NCI-H1417 treated with DMSO at 0.1 percent for 48 hours (cell line): ENCODE measurements around the gene HSFY2.
"Not testable (repeated sequence)": the region's sequence is repeated elsewhere in the genome, so short reads cannot be mapped to it uniquely, and the experiment has no call there.

Experiments used
- DNase-seq: peaks from one replicate; lab custom pipeline; 2025; lab: John Stamatoyannopoulos, UW

HSFY2 gene, protein sequence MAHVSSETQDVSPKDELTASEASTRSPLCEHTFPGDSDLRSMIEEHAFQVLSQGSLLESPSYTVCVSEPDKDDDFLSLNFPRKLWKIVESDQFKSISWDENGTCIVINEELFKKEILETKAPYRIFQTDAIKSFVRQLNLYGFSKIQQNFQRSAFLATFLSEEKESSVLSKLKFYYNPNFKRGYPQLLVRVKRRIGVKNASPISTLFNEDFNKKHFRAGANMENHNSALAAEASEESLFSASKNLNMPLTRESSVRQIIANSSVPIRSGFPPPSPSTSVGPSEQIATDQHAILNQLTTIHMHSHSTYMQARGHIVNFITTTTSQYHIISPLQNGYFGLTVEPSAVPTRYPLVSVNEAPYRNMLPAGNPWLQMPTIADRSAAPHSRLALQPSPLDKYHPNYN

GRCh38 chrY:18773635-18774034 lies at the start of gene HSFY2:
Gene HSFY2 (minus strand): TSS chrY:18773735. CDS start chrY:18773618, 117 bp downstream.
- not testable (repeated sequence) for DNase-seq

DNA sequence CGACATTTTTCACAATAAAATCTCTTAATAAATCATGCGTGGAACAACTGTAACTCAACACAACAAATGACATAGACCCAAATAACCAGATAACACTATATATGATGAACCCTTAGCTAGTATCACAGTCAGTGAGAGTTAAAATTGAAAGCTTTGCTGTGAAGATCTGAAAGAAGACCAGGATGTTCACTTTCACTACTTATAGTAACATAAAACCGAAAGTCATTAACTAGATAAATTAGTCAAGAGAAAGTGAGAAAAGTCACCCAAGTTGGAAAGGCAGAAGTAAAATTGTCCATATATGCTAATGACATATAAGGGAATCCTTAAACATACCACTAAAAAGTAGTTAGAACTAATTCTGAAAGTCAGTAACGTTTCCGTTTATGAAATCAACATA lies 42.2 kb upstream of the HSFY2 start:
- DNase-seq, result not testable (repeated sequence)

GRCh38 chrY:18788757-18789406 lies 15.3 kb upstream of the HSFY2 start:
- not testable (repeated sequence) for DNase-seq

DNA sequence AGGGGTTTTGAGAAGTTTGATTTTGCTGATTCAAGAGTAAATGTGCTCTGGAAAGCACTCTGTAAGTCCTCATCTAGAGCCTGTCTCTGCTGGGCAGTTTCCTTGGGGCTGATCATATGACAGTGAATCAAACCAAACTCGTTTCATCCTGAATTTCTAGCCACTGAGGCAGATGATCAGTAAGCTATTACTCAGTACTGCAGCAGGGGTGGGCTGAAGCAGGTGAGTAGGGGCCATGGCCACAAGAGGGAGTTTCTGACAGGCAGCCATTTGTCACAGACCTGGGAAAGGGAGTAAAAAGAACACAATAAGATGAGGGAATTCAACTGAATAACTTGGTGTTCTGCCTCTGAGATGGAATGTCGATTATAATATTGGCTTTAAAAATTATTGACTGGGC lies 19.5 kb downstream of the HSFY2 start:
- not testable (repeated sequence) for DNase-seq

GRCh38 chrY:18753133-18753815 lies 20.3 kb downstream of the HSFY2 start:
- DNase-seq, result not testable (repeated sequence)

DNA sequence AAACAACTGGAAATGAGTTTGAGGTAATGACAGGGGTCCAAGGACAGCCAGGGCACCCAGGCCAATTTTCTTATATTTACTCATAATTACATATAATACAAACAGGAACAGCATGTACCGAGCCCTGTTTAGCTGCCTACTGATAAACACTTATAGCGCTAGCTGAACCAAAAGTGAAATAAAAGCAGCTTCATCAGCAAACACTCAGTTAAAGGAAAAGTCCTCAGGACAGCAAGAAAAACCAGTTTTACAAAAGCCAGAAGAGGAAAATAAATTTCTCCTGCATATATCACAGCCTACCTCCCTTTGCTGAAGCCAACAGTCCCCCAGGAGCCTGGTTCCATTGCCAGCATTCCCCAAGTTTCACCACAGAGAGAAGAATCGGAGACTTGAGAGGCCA lies 49.8 kb downstream of the HSFY2 start:
- DNase-seq, result not testable (repeated sequence)
